ENCODE results near the gene EHF.

DNA sequence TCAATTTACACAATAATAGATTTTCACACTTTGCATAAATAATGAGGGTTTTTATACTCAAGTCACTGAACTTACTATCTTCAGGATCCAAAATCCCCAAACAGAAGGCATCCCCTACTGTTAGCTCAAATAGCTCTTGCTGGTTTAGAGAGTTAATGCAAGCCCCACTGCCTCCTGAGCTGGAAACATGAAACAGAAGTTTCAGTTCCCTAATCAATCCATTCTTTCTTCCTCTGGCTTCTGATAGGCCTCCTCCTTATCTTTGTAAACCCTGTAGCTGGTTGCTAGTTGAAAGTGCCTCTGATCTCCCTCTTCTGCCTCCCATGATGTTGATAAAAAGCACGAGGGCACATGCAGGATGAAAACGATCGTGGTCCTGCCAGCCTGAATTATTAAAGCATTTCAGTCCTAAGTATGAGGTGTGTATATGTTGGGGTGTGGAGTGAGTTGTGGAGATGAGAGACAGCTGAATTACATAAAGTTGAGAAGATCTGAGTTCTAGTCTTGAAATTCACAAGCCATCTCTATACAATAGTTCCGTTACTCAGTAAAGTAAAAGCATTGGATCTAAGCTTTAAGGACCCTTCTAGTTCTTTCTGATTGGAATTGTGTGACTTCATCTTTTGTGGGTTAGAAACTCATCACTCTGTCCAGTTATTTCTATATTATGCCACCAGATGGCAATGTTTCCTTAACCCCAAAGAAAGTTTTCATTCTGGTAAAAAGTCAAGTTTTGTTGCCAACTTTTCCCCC, 35.0 kb upstream of the EHF start:
- TF ChIP-seq POLR2A (IDR thresholded peaks at IDR 0.05; ENCODE audit: low read depth, low read length) (no peak), TAF1 (IDR thresholded peaks at IDR 0.05; ENCODE audit: low read depth, low read length) (no peak), POLR2AphosphoS5 (IDR thresholded peaks at IDR 0.05; ENCODE audit: low read depth, low read length) (no peak), SPI1 (IDR thresholded peaks at IDR 0.05; ENCODE audit: low read depth, low read length) (peak; percentile 99), POU2F2 (IDR thresholded peaks at IDR 0.05; ENCODE audit: low read depth, low read length) (no peak)

All from GM12891 (cell line).